Measurements from ENCODE around the gene RELB. TPM values are rescaled to one million over a fixed set of nuclear protein-coding genes. Genes with fewer than 3 reads are reported as not detected.

RELB gene
- total and polyA plus RNA-seq, 9 of the 15 experiments (the other 6 are each of a cell fraction or from before 2014, with no cell fraction given), result 0.15 to 1.1 (median 0.28) TPM; not detected in 2

DNA sequence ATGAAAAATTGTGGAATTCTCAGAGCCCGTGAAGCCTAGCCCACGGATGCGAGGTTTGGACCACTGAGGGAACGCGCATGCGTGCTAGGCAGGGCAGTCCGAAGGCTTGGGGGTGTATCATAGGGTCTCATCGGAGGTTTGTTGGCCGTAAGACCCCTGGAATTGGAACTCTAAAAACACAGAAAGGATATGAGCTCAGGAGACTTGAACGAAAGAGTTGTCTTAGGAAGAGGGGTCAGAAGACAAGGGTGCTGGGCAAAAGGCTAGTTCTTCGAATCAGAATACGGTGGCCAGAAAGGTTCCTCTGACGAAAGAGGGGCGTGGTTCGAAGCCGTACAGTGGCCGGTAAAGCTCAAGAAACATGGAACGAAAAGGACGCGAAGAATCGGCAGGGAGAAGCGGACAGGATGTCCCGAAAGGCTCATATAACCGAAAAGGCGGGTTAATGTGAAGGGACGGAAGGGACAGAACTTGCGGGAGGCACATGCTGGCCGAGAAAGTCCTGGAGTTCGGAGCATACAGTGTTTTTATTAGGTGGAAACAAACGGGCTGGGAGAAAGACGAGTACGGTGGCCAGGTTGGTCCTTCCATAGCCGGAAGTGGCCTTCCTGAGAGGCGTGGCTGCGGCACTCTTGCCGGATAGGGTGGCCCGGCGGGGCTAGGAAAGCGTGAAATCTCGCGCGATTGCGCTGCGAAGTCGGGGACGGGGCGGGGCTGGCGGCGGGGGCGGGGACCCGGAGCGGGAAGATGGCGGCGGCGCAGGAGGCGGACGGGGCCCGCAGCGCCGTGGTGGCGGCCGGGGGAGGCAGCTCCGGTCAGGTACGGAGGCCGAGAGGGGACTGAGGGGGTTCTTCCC, 46.4 kb upstream of the RELB start, which contains the start of gene CLPTM1 (continued):
- TF ChIP-seq, protein P1, sequence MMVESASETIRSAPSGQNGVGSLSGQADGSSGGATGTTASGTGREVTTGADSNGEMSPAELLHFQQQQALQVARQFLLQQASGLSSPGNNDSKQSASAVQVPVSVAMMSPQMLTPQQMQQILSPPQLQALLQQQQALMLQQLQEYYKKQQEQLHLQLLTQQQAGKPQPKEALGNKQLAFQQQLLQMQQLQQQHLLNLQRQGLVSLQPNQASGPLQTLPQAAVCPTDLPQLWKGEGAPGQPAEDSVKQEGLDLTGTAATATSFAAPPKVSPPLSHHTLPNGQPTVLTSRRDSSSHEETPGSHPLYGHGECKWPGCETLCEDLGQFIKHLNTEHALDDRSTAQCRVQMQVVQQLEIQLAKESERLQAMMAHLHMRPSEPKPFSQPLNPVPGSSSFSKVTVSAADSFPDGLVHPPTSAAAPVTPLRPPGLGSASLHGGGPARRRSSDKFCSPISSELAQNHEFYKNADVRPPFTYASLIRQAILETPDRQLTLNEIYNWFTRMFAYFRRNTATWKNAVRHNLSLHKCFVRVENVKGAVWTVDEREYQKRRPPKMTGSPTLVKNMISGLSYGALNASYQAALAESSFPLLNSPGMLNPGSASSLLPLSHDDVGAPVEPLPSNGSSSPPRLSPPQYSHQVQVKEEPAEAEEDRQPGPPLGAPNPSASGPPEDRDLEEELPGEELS (CRISPR knock-in tag; IDR thresholded peaks at IDR 0.05; ENCODE audit: borderline replicate concordance), result peak; percentile 17; the same call in 1 of the 2 replicates
- TF ChIP-seq ZNF232 (CRISPR knock-in tag; IDR thresholded peaks at IDR 0.05), result no peak
- no peak for TF ChIP-seq CBFA2T2 (conservative IDR thresholded peaks at IDR 0.05)
- TF ChIP-seq ZFX (CRISPR knock-in tag; IDR thresholded peaks at IDR 0.05), result no peak
- TF ChIP-seq GTF2A2 (tag; IDR thresholded peaks at IDR 0.05), result no peak
- no peak for TF ChIP-seq HDGF (IDR thresholded peaks at IDR 0.05)
- TF ChIP-seq ADNP (tag; IDR thresholded peaks at IDR 0.05), result no peak
- no peak for TF ChIP-seq MEIS2 (IDR thresholded peaks at IDR 0.05; ENCODE audit: partially characterized antibody)
- TF ChIP-seq, protein P2, sequence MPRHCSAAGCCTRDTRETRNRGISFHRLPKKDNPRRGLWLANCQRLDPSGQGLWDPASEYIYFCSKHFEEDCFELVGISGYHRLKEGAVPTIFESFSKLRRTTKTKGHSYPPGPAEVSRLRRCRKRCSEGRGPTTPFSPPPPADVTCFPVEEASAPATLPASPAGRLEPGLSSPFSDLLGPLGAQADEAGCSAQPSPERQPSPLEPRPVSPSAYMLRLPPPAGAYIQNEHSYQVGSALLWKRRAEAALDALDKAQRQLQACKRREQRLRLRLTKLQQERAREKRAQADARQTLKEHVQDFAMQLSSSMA (CRISPR knock-in tag; IDR thresholded peaks at IDR 0.05), result no peak
- TF ChIP-seq KAT2B (IDR thresholded peaks at IDR 0.05; ENCODE audit: low read depth, low read length), result no peak
- no peak; the same call in 1 of the 2 replicates for TF ChIP-seq TAF7 (tag; IDR thresholded peaks at IDR 0.05)
- no peak for TF ChIP-seq GABPB2 (CRISPR knock-in tag; conservative IDR thresholded peaks at IDR 0.05)
- TF ChIP-seq TCF3 (CRISPR knock-in tag; IDR thresholded peaks at IDR 0.05), result no peak; the same call in 1 of the 2 replicates
- no peak; the same call in 1 of the 2 replicates for TF ChIP-seq SMARCE1 (IDR thresholded peaks at IDR 0.05)
- peak; percentile 76; the same call in 1 of the 2 replicates for TF ChIP-seq ELF4 (CRISPR knock-in tag; IDR thresholded peaks at IDR 0.05)
- TF ChIP-seq ZBTB7A (IDR thresholded peaks at IDR 0.05; ENCODE audit: borderline replicate concordance, control insufficient read depth, low read depth, low read length), result peak; percentile 68; the same call in 1 of the 2 replicates
- peak; percentile 9; the same call in 1 of the 2 replicates for TF ChIP-seq BRD4 (IDR thresholded peaks at IDR 0.05)
- no peak for TF ChIP-seq KLF6 (CRISPR knock-in tag; IDR thresholded peaks at IDR 0.05; ENCODE audit: borderline replicate concordance)
- TF ChIP-seq SMC3 (conservative IDR thresholded peaks at IDR 0.05; ENCODE audit: insufficient read depth, low read depth, low read length), result no peak
- no peak for TF ChIP-seq NR4A1 (CRISPR knock-in tag; IDR thresholded peaks at IDR 0.05)
- no peak for TF ChIP-seq NR4A1 (tag; IDR thresholded peaks at IDR 0.05)
- TF ChIP-seq, protein P3, sequence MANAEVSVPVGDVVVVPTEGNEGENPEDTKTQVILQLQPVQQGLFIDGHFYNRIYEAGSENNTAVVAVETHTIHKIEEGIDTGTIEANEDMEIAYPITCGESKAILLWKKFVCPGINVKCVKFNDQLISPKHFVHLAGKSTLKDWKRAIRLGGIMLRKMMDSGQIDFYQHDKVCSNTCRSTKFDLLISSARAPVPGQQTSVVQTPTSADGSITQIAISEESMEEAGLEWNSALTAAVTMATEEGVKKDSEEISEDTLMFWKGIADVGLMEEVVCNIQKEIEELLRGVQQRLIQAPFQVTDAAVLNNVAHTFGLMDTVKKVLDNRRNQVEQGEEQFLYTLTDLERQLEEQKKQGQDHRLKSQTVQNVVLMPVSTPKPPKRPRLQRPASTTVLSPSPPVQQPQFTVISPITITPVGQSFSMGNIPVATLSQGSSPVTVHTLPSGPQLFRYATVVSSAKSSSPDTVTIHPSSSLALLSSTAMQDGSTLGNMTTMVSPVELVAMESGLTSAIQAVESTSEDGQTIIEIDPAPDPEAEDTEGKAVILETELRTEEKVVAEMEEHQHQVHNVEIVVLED (CRISPR knock-in tag; IDR thresholded peaks at IDR 0.05), result no peak
- TF ChIP-seq RBM39 (optimal IDR thresholded peaks at IDR 0.05; ENCODE audit: low read depth, low read length), result no peak
- no peak for TF ChIP-seq SAFB (IDR thresholded peaks at IDR 0.05; ENCODE audit: borderline replicate concordance, low read depth, low read length)
- TF ChIP-seq CTBP1 (IDR thresholded peaks at IDR 0.05; ENCODE audit: borderline replicate concordance), result peak; percentile 34; the same call in 1 of the 2 replicates
- TF ChIP-seq MCM7 (IDR thresholded peaks at IDR 0.05), result peak in 1 of 2 experiments; percentile 100; a peak in 2 of 4 replicates
- TF ChIP-seq HDAC6 (IDR thresholded peaks at IDR 0.05; ENCODE audit: low read depth, low read length), result no peak

Data from K562 (cell line).